Measurements from ENCODE around the gene SLC4A9.

- no peak for TF ChIP-seq POLR2AphosphoS5 (IDR thresholded peaks at IDR 0.05; ENCODE audit: low read depth, low read length)
- no peak for TF ChIP-seq TAF1 (IDR thresholded peaks at IDR 0.05; ENCODE audit: borderline replicate concordance, insufficient read depth, low read length)
- no peak for TF ChIP-seq REST (IDR thresholded peaks at IDR 0.05; ENCODE audit: insufficient read depth in 1 of 2, low read depth in 2 of 2, low read length in 2 of 2)
- no peak for TF ChIP-seq FOXP2 (optimal IDR thresholded peaks at IDR 0.05; ENCODE audit: borderline replicate concordance, extremely low read depth, extremely low read length, insufficient read depth)
Measured at GRCh38 chr5:140356853-140357725, 2.9 kb upstream of the SLC4A9 start.
